Adrenal gland (tissue), 5 donors: ENCODE measurements around the gene LARGE1.

Source experiments
- POLR2A ChIP-seq, 2 donors: fragments of 450-650 bp; IDR thresholded peaks; one replicate each; pipeline ENCODE4 v1.6.1; 2017; ENCODE audit warnings: antibody characterized with exemption in 2 of 2, mild to moderate bottlenecking in 2 of 2, moderate library complexity in 1 of 2
- TF ChIP-seq, protein P1 (sequence below), 6 experiments: fragments of 450-650 bp in 4 of 6; fragments of 200-600 bp in 2 of 6; sonication (generic) in 1 of 6; IDR thresholded peaks; 1 replicate in 5 of 6; 2 replicates in 1 of 6; pipeline versions ENCODE4 v1.5.1 to v1.8.0; 2016 to 2021; ENCODE audit warnings: antibody characterized with exemption in 6 of 6, mild to moderate bottlenecking in 2 of 6, moderate library complexity in 1 of 6
- donor health status: DM: no; HTN: no; CAD: no.

GRCh38 chr22:33906475-33906874, 13.8 kb downstream of the LARGE1 start:
- no peak for TF ChIP-seq POLR2A (IDR thresholded peaks at IDR 0.05)
- TF ChIP-seq, protein P1, sequence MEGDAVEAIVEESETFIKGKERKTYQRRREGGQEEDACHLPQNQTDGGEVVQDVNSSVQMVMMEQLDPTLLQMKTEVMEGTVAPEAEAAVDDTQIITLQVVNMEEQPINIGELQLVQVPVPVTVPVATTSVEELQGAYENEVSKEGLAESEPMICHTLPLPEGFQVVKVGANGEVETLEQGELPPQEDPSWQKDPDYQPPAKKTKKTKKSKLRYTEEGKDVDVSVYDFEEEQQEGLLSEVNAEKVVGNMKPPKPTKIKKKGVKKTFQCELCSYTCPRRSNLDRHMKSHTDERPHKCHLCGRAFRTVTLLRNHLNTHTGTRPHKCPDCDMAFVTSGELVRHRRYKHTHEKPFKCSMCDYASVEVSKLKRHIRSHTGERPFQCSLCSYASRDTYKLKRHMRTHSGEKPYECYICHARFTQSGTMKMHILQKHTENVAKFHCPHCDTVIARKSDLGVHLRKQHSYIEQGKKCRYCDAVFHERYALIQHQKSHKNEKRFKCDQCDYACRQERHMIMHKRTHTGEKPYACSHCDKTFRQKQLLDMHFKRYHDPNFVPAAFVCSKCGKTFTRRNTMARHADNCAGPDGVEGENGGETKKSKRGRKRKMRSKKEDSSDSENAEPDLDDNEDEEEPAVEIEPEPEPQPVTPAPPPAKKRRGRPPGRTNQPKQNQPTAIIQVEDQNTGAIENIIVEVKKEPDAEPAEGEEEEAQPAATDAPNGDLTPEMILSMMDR (IDR thresholded peaks at IDR 0.05), result no peak
